HCT116 (cell line): ENCODE data around the gene POU2AF1.

Experiments used
- TF ChIP-seq, protein P1 (sequence below), 3 experiments: fragments of 200-600 bp in 1 of 3; sonication (generic) in 1 of 3; IDR thresholded peaks in 2 of 3; conservative IDR thresholded peaks in 1 of 3; 2 replicates each; pipeline ENCODE4 v1.5.1; 2012 to 2017; ENCODE audit warnings: low read depth in 2 of 3, low read length in 2 of 3, antibody characterized with exemption in 1 of 3, borderline replicate concordance in 1 of 3, control low read depth in 1 of 3, mild to moderate bottlenecking in 1 of 3, mixed read lengths in 1 of 3, mixed run types in 1 of 3, moderate library complexity in 1 of 3; ENCODE audit not compliant: insufficient read depth in 1 of 3
- TF ChIP-seq, protein P2 (sequence below): IDR thresholded peaks from 2 replicates; pipeline ENCODE4 v1.6.1; 2012

DNA sequence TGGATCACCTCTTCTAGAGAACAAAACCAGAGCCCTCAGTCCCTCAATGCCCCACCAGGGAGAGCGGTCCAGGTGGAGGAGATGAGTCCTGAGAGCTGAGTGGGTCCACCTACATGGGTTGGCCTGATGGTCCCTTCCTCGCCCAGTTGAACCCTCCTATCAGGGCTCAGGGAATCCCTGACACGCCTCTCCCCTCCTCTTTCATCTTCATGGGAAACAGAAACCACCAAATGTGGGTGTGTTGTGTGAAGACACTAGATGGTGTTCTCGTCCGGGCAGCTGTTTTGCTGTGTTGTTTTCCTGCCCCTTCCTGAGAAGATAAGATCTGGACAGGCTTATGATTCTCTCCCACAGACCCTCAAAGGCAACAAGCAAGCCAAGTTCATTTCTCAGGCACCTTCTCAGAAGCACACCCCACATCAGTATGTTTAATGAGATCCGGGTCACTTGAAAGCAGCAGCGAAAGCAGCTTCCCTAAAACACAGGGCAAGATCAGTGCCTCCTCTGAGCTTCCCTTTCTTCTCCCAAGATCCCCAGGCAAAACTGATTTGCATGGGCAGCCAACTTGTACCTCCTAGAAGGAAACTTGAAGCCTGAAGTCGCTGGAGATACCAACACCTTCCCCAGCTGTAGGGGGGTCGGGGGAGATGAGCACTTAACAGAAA lies 35.3 kb upstream of the POU2AF1 start:
- TF ChIP-seq, protein P1, sequence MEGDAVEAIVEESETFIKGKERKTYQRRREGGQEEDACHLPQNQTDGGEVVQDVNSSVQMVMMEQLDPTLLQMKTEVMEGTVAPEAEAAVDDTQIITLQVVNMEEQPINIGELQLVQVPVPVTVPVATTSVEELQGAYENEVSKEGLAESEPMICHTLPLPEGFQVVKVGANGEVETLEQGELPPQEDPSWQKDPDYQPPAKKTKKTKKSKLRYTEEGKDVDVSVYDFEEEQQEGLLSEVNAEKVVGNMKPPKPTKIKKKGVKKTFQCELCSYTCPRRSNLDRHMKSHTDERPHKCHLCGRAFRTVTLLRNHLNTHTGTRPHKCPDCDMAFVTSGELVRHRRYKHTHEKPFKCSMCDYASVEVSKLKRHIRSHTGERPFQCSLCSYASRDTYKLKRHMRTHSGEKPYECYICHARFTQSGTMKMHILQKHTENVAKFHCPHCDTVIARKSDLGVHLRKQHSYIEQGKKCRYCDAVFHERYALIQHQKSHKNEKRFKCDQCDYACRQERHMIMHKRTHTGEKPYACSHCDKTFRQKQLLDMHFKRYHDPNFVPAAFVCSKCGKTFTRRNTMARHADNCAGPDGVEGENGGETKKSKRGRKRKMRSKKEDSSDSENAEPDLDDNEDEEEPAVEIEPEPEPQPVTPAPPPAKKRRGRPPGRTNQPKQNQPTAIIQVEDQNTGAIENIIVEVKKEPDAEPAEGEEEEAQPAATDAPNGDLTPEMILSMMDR (IDR thresholded peaks at IDR 0.05 in 2 of 3, conservative IDR thresholded peaks at IDR 0.05 in 1 of 3; ENCODE audit: borderline replicate concordance in 1 of 3, insufficient read depth in 1 of 3, low read depth in 2 of 3, low read length in 2 of 3): no peak
- TF ChIP-seq, protein P2, sequence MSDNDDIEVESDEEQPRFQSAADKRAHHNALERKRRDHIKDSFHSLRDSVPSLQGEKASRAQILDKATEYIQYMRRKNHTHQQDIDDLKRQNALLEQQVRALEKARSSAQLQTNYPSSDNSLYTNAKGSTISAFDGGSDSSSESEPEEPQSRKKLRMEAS: no peak
